Measurements from ENCODE around the gene CISTR.

CISTR gene

DNA sequence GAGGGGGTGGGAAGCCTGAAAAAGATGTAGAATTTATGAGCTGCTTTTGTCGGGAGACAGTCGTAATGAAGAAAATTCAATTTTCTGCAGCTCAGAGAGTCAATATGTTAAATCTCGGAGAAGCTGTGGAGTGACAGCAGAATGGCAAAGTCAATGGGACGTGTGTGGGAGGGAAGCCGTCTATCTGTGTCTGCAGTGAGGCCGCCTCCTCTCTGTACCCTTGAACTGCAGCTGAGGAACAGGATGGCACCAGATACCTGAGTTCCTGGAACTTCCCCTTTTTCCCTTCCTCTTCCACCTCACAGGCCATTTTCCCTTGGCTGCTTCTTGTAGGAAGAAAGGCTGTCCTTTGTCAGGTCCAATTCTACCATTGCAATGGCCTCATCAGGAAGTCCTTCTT lies 15.2 kb downstream of the CISTR start:
- H3K9me3 ChIP-seq (ENCODE audit: control insufficient read depth, low read length) = no peaks in the 10 kb centered on the region
- H3K4me2 ChIP-seq (ENCODE audit: low read length) = no peak overlapping the region
- peaks cover 10% of the 10 kb centered on the region for H3K4me1 ChIP-seq
- H3K36me3 ChIP-seq (ENCODE audit: control insufficient read depth, insufficient read depth, low read length) = no peaks in the 10 kb centered on the region
- TF ChIP-seq, protein P1, sequence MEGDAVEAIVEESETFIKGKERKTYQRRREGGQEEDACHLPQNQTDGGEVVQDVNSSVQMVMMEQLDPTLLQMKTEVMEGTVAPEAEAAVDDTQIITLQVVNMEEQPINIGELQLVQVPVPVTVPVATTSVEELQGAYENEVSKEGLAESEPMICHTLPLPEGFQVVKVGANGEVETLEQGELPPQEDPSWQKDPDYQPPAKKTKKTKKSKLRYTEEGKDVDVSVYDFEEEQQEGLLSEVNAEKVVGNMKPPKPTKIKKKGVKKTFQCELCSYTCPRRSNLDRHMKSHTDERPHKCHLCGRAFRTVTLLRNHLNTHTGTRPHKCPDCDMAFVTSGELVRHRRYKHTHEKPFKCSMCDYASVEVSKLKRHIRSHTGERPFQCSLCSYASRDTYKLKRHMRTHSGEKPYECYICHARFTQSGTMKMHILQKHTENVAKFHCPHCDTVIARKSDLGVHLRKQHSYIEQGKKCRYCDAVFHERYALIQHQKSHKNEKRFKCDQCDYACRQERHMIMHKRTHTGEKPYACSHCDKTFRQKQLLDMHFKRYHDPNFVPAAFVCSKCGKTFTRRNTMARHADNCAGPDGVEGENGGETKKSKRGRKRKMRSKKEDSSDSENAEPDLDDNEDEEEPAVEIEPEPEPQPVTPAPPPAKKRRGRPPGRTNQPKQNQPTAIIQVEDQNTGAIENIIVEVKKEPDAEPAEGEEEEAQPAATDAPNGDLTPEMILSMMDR (IDR thresholded peaks at IDR 0.05) = no peak
- H3K27me3 ChIP-seq (ENCODE audit: control insufficient read depth, insufficient read depth, low read length) = no peaks in the 10 kb centered on the region
- H3K4me3 ChIP-seq (ENCODE audit: low read depth, low read length) = no peak overlapping the region
- H3K9ac ChIP-seq = no peak overlapping the region
- no peaks in the 10 kb centered on the region for H3K79me2 ChIP-seq
- H2AFZ ChIP-seq = no peak overlapping the region
- H3K27ac ChIP-seq = no peak overlapping the region

DNA sequence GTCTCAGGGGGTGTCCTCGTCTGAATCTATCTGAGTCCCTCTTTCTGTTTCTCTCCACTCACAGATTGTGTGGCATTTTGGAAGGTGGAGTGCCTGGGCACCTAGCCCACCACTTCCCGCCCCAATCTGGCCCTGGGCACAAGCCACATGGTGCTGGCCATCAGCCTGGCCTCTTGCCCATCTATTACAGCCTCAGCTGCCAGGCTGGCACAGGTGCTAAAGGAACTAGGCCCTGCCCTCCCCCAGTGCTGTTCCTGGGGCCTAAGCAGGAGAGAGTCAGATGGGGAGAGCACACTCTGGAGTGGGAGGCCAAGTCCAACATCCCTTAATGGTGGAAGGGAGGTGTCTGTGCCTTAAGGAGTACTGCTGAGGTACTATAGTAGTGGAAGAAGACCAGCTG lies 16.2 kb downstream of the CISTR start:
- Histone ChIP-seq H3K9me3 (ENCODE audit: control insufficient read depth, low read length) (no peaks in the 10 kb centered on the region), H3K4me2 (ENCODE audit: low read length) (no peak overlapping the region), H3K4me3 (ENCODE audit: low read depth, low read length) (no peak overlapping the region), H3K9ac (no peak overlapping the region), H3K27me3 (ENCODE audit: control insufficient read depth, insufficient read depth, low read length) (no peaks in the 10 kb centered on the region), H3K36me3 (ENCODE audit: control insufficient read depth, insufficient read depth, low read length) (no peaks in the 10 kb centered on the region), H3K79me2 (no peaks in the 10 kb centered on the region), H2AFZ (no peak overlapping the region), H3K4me1 (peaks cover 10% of the 10 kb centered on the region), H3K27ac (no peak overlapping the region)
- TF ChIP-seq, protein P1 (IDR thresholded peaks at IDR 0.05) = no peak

DNA sequence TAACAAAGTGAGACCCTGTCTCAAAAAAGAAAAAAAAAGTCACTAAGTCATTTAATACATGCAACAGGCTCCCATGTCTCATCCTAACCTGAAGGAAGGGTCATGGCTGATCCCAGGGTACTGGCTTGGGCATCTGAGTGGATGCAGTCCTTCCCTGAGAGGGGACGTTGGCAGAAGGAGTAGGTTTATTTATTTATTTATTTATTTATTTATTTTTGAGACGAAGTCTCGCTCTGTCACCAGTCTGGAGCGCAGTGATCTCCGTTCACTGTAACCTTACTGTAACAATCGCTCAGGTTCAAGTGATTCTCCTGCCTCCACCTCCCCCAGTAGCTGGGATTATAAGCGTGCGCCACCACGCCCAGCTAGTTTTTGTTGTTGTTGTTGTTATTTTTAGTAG lies 17.4 kb downstream of the CISTR start:
- Histone ChIP-seq H3K27ac (no peak overlapping the region), H3K9ac (no peak overlapping the region), H3K9me3 (ENCODE audit: control insufficient read depth, low read length) (no peaks in the 10 kb centered on the region), H3K27me3 (ENCODE audit: control insufficient read depth, insufficient read depth, low read length) (no peaks in the 10 kb centered on the region), H3K36me3 (ENCODE audit: control insufficient read depth, insufficient read depth, low read length) (no peaks in the 10 kb centered on the region), H3K4me2 (ENCODE audit: low read length) (no peak overlapping the region), H3K79me2 (no peaks in the 10 kb centered on the region), H3K4me1 (peaks cover 5% of the 10 kb centered on the region), H2AFZ (no peak overlapping the region), H3K4me3 (ENCODE audit: low read depth, low read length) (no peak overlapping the region)
- TF ChIP-seq, protein P1 (IDR thresholded peaks at IDR 0.05) = no peak

DNA sequence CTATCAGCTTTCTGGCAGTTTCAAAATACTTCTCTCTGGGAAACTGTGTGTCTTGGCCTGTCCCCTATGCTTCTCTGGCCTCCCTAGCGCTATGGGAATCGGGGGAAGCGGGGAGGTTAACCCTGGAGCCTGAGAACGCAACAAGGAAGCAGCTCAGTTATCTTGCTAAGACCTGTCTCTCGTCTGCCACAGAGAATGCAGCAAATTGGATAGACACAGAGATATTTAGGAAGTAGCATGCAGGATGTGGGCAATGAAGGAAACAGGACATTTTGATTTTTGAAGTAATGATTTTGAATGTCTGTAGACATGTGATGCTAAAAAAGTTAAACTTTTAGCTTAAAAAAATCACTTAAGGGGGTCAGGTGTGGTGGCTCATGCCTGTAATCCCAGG lies 18.0 kb downstream of the CISTR start:
- Histone ChIP-seq H3K27me3 (ENCODE audit: control insufficient read depth, insufficient read depth, low read length) (no peaks in the 10 kb centered on the region), H3K79me2 (no peaks in the 10 kb centered on the region), H3K4me3 (ENCODE audit: low read depth, low read length) (no peak overlapping the region), H3K4me2 (ENCODE audit: low read length) (no peak overlapping the region), H3K27ac (no peak overlapping the region), H2AFZ (no peak overlapping the region), H3K9ac (no peak overlapping the region), H3K4me1 (peaks cover 1% of the 10 kb centered on the region), H3K9me3 (ENCODE audit: control insufficient read depth, low read length) (no peaks in the 10 kb centered on the region), H3K36me3 (ENCODE audit: control insufficient read depth, insufficient read depth, low read length) (no peaks in the 10 kb centered on the region)
- TF ChIP-seq, protein P1 (IDR thresholded peaks at IDR 0.05) = no peak

DNA sequence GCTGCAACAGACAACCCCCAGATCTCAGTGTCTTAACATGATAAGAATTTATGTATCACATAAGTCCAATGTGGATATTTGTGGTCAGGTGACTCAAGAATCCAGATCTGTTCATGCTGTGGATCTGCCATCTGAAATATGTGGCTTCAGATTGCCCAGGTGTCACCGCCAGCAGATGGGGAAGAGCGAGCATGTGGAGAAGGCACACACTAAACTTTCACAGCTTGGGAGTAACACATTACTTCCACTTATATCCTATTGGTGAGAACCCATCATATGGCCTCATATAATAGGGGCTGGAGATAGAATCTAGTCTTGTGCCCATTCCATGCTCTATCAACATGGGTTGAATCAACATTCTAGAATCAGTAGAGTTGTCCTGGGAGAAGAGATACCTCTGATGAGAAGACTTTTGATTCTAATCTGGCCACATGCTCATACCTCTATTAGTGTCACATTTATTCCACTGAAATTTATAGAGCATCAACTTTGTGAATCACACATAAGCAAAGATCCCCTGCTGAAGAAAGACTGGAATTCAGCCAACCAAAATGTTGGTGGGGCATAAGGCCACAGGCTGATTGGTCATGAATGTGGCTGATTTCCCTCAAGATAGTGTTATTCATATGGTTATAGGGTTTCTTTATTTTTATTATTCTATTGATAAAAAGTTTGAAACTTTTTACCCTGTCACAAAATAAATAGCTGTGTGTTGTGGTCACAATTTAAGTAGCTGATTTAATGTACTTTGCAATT lies 18.6 kb downstream of the CISTR start:
- no peak overlapping the region for H2AFZ ChIP-seq
- no peak overlapping the region for H3K4me2 ChIP-seq (ENCODE audit: low read length)
- no peak overlapping the region for H3K9ac ChIP-seq
- H3K27me3 ChIP-seq (ENCODE audit: control insufficient read depth, insufficient read depth, low read length) = no peaks in the 10 kb centered on the region
- no peaks in the 10 kb centered on the region for H3K79me2 ChIP-seq
- no peaks in the 10 kb centered on the region for H3K4me1 ChIP-seq
- TF ChIP-seq, protein P1 (IDR thresholded peaks at IDR 0.05) = no peak
- no peak overlapping the region for H3K27ac ChIP-seq
- no peaks in the 10 kb centered on the region for H3K36me3 ChIP-seq (ENCODE audit: control insufficient read depth, insufficient read depth, low read length)
- H3K4me3 ChIP-seq (ENCODE audit: low read depth, low read length) = no peak overlapping the region
- no peaks in the 10 kb centered on the region for H3K9me3 ChIP-seq (ENCODE audit: control insufficient read depth, low read length)

Measured in parathyroid adenoma (tissue), 2 donors.